Endothelial cell of umbilical vein (primary cell): Measurements from ENCODE around the gene ADAP1. TPM values are rescaled to one million over a fixed set of nuclear protein-coding genes. Genes with fewer than 3 reads are reported as not detected.

ENCODE experiments used
- BruUV-seq: library from RNA; stranded (reverse); fragments of 400-500 nt; replicated peaks from 2 replicates; lab custom pipeline; 2021; lab: Mats Ljungman, UMichigan
- CTCF ChIA-PET: fragments of 300-600, 350-600 bp; sonication (Branson Sonifier 250); formaldehyde crosslinking; loops from one replicate; lab custom pipeline; 2021; ENCODE audit warnings: antibody characterized with exemption, inconsistent platforms; lab: Charles Lee
- POLR2A ChIA-PET: fragments of 300-600, 350-600 bp; sonication (Branson Sonifier 250); formaldehyde crosslinking; loops from one replicate; lab custom pipeline; 2021; ENCODE audit warnings: antibody characterized with exemption, inconsistent platforms; lab: Charles Lee
- DNase-seq: peaks from one replicate; pipeline ENCODE4 v3.0.0-alpha.2; 2011; ENCODE audit warnings: low read depth, low spot score
- FAIRE-seq: peaks from 2 replicates; lab custom pipeline; 2011; peaks lifted over from hg19 to GRCh38; lab: Jason Lieb, UNC
- H2AFZ ChIP-seq: 2 replicates; pipeline ENCODE4 v1.6.0; 2012; ENCODE audit warnings: low read depth, low read length, control low read depth, inconsistent platforms
- H3K27ac ChIP-seq: 2 replicates; pipeline ENCODE4 v1.5.1; 2011; ENCODE audit warnings: low read depth, mild to moderate bottlenecking, control low read depth, low read length, moderate library complexity; ENCODE audit not compliant: insufficient read depth
- H3K27me3 ChIP-seq, 2 experiments: 2 replicates each; pipeline versions ENCODE4 v1.6.0 to v1.6.1; 2011; ENCODE audit warnings: low read length in 2 of 2, mixed read lengths in 1 of 2; ENCODE audit not compliant: control insufficient read depth in 2 of 2, insufficient read depth in 2 of 2
- H3K36me3 ChIP-seq, 2 experiments: 2 replicates in 1 of 2; 3 replicates in 1 of 2; pipeline ENCODE4 v1.5.1; 2011; ENCODE audit warnings: low read length in 2 of 2, mild to moderate bottlenecking in 1 of 2, moderate library complexity in 1 of 2; ENCODE audit not compliant: control insufficient read depth in 2 of 2, insufficient read depth in 2 of 2; ENCODE audit errors: extremely low read depth in 1 of 2
- H3K4me1 ChIP-seq: 3 replicates; pipeline ENCODE4 v1.5.1; 2011; ENCODE audit warnings: mild to moderate bottlenecking, low read length; ENCODE audit not compliant: control insufficient read depth, insufficient read depth; ENCODE audit errors: extremely low read depth
- H3K4me2 ChIP-seq: 2 replicates; pipeline ENCODE4 v1.6.1; 2011; ENCODE audit warnings: low read length, control low read depth, mixed read lengths; ENCODE audit not compliant: insufficient read depth
- H3K4me3 ChIP-seq, 3 experiments: fragments of 200-600 bp in 1 of 3; sonication (generic), shearing (Covaris generic) in 1 of 3; replicated peaks in 1 of 3; 2 replicates each; pipeline ENCODE4 v1.5.1; 2011 to 2016; ENCODE audit warnings: control low read depth in 3 of 3, low read length in 3 of 3, mild to moderate bottlenecking in 2 of 3, inconsistent platforms in 1 of 3, low read depth in 1 of 3, moderate library complexity in 1 of 3; ENCODE audit not compliant: insufficient read depth in 1 of 3
- H3K79me2 ChIP-seq: 2 replicates; pipeline ENCODE4 v1.6.0; 2012; ENCODE audit warnings: low read length, inconsistent platforms; ENCODE audit not compliant: control insufficient read depth, insufficient read depth
- H3K9ac ChIP-seq: replicated peaks from 2 replicates; pipeline ENCODE3; 2011; ENCODE audit warnings: low read length, control low read depth; ENCODE audit not compliant: insufficient read depth; ENCODE audit errors: extremely low read depth
- H3K9me1 ChIP-seq: replicated peaks from 3 replicates; pipeline ENCODE4 v1.6.0; 2011; ENCODE audit warnings: mild to moderate bottlenecking, low read length; ENCODE audit not compliant: control insufficient read depth, insufficient read depth; ENCODE audit errors: extremely low read depth
- H3K9me3 ChIP-seq: replicated peaks from 2 replicates; pipeline ENCODE4 v1.5.1; 2012; ENCODE audit warnings: low read length, inconsistent platforms; ENCODE audit not compliant: control insufficient read depth, insufficient read depth
- H4K20me1 ChIP-seq: replicated peaks from 2 replicates; pipeline ENCODE3; 2011; ENCODE audit warnings: mild to moderate bottlenecking, low read length; ENCODE audit not compliant: control insufficient read depth, insufficient read depth; ENCODE audit errors: extremely low read depth
- EZH2 ChIP-seq: IDR thresholded peaks from 2 replicates; pipeline ENCODE4 v1.6.1; 2012; ENCODE audit warnings: borderline replicate concordance, low read depth, mild to moderate bottlenecking, moderate library complexity, low read length, inconsistent platforms; ENCODE audit not compliant: severe bottlenecking
- FOS ChIP-seq: IDR thresholded peaks from 2 replicates; pipeline ENCODE4 v1.6.1; 2011; ENCODE audit warnings: mild to moderate bottlenecking, low read length, moderate library complexity, borderline replicate concordance; ENCODE audit not compliant: insufficient read depth
- GATA2 ChIP-seq: IDR thresholded peaks from 2 replicates; pipeline ENCODE4 v1.7.0; 2011; ENCODE audit warnings: low read depth, mild to moderate bottlenecking, moderate library complexity, mixed read lengths, low read length; ENCODE audit not compliant: insufficient read length, insufficient read depth
- JUN ChIP-seq: IDR thresholded peaks from 2 replicates; pipeline ENCODE4 v1.6.1; 2011; ENCODE audit warnings: borderline replicate concordance, low read depth; ENCODE audit not compliant: insufficient read length, insufficient read depth
- MYC ChIP-seq: IDR thresholded peaks from one replicate; pipeline ENCODE4 v1.6.1; 2011; ENCODE audit warnings: mild to moderate bottlenecking, low read depth, low read length
- POLR2A ChIP-seq: IDR thresholded peaks from 2 replicates; pipeline ENCODE4 v1.6.1; 2012; ENCODE audit warnings: low read depth, mild to moderate bottlenecking, control low read depth, low read length
- POLR2AphosphoS5 ChIP-seq: IDR thresholded peaks from 2 replicates; pipeline ENCODE4 v1.6.1; 2012; ENCODE audit warnings: low read depth, mild to moderate bottlenecking, control low read depth, low read length, moderate library complexity; ENCODE audit not compliant: insufficient read depth
- dilution Hi-C: fragments of 300-500 bp; cut with MboI; formaldehyde crosslinking; loops from one replicate; pipeline ENCODE4 v1.15.0; 2019; ENCODE audit warnings: low sequenced_read_pairs; ENCODE audit not compliant: extremely low pct_ligation_motif_present
- intact Hi-C: fragments of 100-400 bp; cut with micrococcal nuclease; formaldehyde crosslinking; loops from one replicate; pipeline ENCODE4 v1.10.0; 2022
- polyA plus RNA-seq, 4 experiments: library from polyadenylated mRNA; depleted of rRNA in 3 of 4; stranded (reverse) in 3 of 4; unstranded in 1 of 4; fragments of >200 nt; gene quantifications; 2 replicates each; pipeline versions ENCODE4 v1.2.1 to v1.2.3, GENCODE V29; 2011 to 2012; ENCODE audit warnings: missing spikeins in 1 of 4
- total RNA-seq: library from RNA; stranded (reverse); gene quantifications from 2 replicates; pipeline ENCODE4 v1.2.3, GENCODE V29; 2021
- TF ChIP-seq, protein P1 (sequence below), 2 donors: IDR thresholded peaks; 1 replicate in 1 of 2; 2 replicates in 1 of 2; pipeline ENCODE4 v1.5.1; 2011; ENCODE audit warnings: low read length in 2 of 2, mild to moderate bottlenecking in 2 of 2, moderate library complexity in 2 of 2, control low read depth in 1 of 2, inconsistent platforms in 1 of 2, low read depth in 1 of 2; ENCODE audit not compliant: insufficient read depth in 1 of 2; ENCODE audit errors: extremely low read depth in 1 of 2
- TF ChIP-seq, protein P2 (sequence below): IDR thresholded peaks from 2 replicates; pipeline ENCODE4 v1.6.1; 2011; ENCODE audit not compliant: insufficient read depth, insufficient read length

ADAP1 gene
- total and polyA plus RNA-seq, 2 donors (not counting 3 experiments of a cell fraction or from before 2014, with no cell fraction given), result 0.49 to 0.58 TPM

DNA sequence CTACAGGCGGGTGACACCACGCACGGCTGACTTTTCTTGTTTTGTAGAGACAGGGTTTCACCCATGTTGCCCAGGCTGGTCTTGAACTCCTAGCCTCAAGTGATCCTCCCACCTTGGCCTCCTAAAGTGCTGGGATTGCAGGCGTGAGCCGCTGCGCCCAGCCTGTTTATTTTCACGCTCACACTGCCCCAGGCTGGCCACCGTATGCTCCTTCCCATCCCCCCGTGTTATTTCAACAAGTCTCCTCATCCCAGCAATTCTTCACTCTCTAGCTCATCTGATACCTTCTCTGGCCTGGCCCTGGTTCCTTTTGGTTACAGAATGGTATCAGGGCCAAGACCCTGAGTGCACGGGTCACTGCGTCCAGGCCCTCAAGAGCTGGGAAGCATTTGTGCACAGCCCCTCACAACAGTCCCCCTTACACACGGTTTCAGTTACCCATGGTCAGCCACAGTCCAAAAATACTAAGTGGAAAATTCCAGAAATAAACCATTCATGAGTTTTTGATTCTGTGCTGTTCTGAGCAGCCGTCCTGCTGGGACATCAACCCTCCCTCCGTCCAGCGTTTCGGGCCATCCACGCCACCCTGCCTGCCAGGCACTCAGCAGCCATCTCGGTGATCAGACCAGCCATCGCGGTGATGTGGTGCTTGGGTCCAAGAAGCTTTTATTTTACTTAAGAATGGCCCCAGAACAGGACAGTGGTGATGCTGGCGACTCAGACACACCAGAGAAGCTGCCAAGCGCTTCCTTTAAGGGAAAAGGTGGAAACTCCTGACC, 12.0 kb upstream of the ADAP1 start:
- no peaks in the 10 kb centered on the region for H4K20me1 ChIP-seq
- CTCF ChIA-PET, result no interaction called here
- no TSS peak for BruUV-seq

More for the DNA sequence above, 12.0 kb upstream of the ADAP1 start:
- POLR2A ChIA-PET, result interaction anchor here (1.0 to 1.4 kb wide), 2 partner anchors 8 kb away, joined by 3 to 4 read pairs; partner anchors contain the start of gene COX19
- H3K9ac ChIP-seq, result no peak overlapping the region
- no peaks in the 10 kb centered on the region for H3K9me3 ChIP-seq
- FAIRE-seq (no peak), DNase-seq (no peak)
- no peaks in the 10 kb centered on the region for H3K9me1 ChIP-seq
- no peak overlapping the region for H3K27ac ChIP-seq
- peaks cover 13% of the 10 kb centered on the region in 2 experiments for H3K36me3 ChIP-seq
- dilution Hi-C loops (no loop called here), intact Hi-C loops (no loop called here)
- H3K27me3 ChIP-seq, result no peaks in the 10 kb centered on the region
- no peak for TF ChIP-seq MYC
- TF ChIP-seq, protein P1, sequence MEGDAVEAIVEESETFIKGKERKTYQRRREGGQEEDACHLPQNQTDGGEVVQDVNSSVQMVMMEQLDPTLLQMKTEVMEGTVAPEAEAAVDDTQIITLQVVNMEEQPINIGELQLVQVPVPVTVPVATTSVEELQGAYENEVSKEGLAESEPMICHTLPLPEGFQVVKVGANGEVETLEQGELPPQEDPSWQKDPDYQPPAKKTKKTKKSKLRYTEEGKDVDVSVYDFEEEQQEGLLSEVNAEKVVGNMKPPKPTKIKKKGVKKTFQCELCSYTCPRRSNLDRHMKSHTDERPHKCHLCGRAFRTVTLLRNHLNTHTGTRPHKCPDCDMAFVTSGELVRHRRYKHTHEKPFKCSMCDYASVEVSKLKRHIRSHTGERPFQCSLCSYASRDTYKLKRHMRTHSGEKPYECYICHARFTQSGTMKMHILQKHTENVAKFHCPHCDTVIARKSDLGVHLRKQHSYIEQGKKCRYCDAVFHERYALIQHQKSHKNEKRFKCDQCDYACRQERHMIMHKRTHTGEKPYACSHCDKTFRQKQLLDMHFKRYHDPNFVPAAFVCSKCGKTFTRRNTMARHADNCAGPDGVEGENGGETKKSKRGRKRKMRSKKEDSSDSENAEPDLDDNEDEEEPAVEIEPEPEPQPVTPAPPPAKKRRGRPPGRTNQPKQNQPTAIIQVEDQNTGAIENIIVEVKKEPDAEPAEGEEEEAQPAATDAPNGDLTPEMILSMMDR (IDR thresholded peaks at IDR 0.05; ENCODE audit: extremely low read depth in 1 of 2, insufficient read depth in 1 of 2, low read depth in 1 of 2, low read length in 2 of 2), result no peak
- TF ChIP-seq EZH2, result no peak
- no peak for TF ChIP-seq POLR2AphosphoS5
- no peak for TF ChIP-seq JUN
- no peak for TF ChIP-seq GATA2
- TF ChIP-seq, protein P2, sequence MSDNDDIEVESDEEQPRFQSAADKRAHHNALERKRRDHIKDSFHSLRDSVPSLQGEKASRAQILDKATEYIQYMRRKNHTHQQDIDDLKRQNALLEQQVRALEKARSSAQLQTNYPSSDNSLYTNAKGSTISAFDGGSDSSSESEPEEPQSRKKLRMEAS, result no peak
- no peak for TF ChIP-seq POLR2A
- no peak for TF ChIP-seq FOS
- no peaks in the 10 kb centered on the region for H3K4me1 ChIP-seq
- no peak overlapping the region for H2AFZ ChIP-seq
- no peak overlapping the region for H3K4me3 ChIP-seq
- no peak overlapping the region for H3K4me2 ChIP-seq
- peaks cover 9% of the 10 kb centered on the region for H3K79me2 ChIP-seq
